HG02610 (cell line): ENCODE data around the gene R3HDM2.

ENCODE experiments used
- ATAC-seq: cut with Tn5 transposase; IDR thresholded peaks from one replicate; pipeline ENCODE4 v1.9.1; 2021; ENCODE audit warnings: mild to moderate bottlenecking, moderate library complexity; ENCODE audit not compliant: unreplicated experiment

The R3HDM2 gene

GRCh38 chr12:57232156-57232756 lies 198.6 kb downstream of the R3HDM2 start:
- ATAC-seq = no peak

DNA sequence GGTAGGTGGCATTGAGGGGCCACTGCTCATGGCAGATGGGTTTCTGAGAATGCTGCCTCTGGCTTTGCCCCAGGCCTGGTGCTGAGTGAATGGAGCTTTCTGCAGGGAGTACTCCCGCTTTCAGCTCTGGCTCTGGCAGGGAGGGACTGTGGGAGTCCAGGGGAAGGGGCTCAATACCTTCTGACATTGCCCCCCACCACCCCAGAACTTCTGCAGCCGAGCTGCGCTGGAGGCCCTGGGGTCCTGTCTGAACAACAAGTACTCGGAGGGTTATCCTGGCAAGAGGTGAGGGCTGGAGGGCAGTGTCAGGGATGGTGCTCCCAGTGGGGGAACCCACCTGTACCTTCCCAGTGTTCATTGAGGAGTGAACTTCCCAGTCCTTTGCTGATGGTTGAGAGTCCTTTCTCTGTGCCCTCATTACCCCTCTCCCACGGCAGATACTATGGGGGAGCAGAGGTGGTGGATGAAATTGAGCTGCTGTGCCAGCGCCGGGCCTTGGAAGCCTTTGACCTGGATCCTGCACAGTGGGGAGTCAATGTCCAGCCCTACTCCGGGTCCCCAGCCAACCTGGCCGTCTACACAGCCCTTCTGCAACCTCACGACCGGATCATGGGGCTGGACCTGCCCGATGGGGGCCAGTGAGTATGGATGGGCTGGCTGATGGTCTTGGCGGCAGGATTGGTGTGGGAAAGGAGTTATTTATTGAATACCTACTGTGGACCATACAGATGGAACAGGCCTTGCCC lies 199.4 kb downstream of the R3HDM2 start:
- ATAC-seq = no peak

- no peak for ATAC-seq
Measured at GRCh38 chr12:57230381-57231155, 200.3 kb downstream of the R3HDM2 start.

DNA sequence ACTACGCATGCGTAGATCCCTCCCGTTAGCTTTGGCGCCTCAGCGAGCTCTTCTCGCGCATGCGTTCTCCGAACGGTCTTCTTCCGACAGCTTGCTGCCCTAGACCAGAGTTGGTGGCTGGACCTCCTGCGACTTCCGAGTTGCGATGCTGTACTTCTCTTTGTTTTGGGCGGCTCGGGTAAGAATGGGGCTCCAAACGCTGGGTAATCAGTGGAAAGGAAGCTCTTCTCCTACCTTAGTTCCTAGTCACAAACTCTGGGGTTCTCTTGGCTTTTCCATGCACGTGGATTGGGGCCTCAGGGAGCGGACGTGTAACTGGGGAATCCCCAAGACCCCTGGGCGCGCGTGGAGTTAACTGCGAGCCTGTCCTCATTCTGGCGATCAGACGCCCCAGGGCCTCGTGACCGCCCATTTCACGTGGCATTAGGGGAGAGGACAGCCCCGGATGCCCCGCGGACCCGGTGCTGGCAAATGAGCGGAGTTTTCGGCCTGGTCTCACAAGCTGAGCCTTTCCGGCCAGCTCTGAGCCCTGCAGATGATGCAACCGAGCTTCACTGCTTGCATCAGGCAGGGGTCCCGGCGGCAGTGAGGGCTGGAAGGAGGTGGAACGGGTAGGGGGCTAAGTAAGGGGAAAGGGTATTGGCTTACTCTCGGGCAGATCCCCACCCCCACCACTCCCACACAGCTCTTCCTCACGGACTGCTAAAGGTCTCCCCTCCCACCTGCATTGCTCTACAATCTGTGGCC lies 201.0 kb downstream of the R3HDM2 start, which contains the start of gene SHMT2:
Gene SHMT2 (plus strand): TSS at position 78 of the 747 bp plus-strand sequence. CDS start 68 bp downstream, at position 146.
- ATAC-seq = no peak

DNA sequence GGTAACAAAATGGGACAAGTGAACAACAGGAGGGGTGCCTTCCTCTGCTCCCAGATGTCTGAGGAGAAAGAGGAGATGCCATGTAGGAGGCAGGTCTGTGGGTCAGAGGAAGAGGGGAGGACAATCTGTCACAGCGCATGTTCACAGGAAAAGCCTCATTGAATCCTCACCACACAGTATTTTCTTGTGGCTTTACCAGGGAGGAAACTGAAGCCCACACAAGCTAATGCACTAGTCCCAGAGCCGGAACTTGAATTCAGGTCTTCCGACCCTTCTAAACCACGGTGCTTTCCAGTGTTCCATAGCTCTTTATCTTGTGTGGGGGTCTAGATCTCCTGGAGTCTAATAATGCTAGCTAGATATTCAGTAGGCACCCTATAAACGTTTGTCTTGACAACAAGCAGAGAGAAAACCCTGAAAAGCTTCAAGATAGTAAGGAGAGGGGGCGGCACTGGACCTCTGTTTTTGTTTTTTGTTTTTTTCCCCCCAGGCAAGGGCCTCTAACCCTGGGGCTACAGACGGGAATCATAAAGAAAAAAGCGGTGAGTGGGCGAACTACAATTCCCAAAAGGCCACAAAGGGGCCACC lies 201.7 kb downstream of the R3HDM2 start:
- ATAC-seq = no peak

GRCh38 chr12:57227315-57228115 lies 203.3 kb downstream of the R3HDM2 start:
- no peak for ATAC-seq

GRCh38 chr12:57226588-57227314 lies 204.1 kb downstream of the R3HDM2 start:
- ATAC-seq = no peak

- no peak for ATAC-seq
Measured at GRCh38 chr12:57225680-57226210, 205.1 kb downstream of the R3HDM2 start.

DNA sequence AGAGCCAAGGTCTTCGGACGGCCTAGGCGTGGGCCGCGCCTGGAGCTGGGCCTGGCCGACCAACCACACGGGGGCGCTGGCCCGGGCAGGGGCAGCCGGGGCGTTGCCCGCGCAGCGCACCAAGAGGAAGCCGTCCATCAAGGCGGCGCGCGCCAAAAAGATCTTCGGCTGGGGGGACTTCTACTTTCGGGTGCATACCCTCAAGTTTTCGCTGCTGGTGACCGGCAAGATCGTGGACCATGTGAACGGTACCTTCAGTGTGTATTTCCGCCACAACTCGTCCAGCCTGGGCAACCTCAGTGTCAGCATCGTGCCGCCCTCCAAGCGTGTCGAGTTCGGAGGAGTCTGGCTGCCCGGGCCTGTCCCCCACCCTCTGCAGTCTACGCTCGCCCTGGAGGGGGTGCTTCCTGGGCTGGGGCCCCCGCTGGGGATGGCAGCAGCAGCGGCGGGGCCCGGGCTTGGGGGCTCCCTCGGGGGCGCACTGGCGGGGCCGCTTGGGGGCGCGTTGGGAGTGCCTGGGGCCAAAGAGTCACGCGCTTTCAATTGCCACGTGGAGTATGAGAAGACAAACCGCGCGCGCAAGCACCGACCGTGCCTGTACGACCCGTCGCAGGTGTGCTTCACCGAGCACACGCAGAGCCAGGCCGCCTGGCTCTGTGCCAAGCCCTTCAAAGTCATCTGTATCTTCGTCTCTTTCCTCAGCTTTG lies 205.7 kb downstream of the R3HDM2 start:
- ATAC-seq = no peak

DNA sequence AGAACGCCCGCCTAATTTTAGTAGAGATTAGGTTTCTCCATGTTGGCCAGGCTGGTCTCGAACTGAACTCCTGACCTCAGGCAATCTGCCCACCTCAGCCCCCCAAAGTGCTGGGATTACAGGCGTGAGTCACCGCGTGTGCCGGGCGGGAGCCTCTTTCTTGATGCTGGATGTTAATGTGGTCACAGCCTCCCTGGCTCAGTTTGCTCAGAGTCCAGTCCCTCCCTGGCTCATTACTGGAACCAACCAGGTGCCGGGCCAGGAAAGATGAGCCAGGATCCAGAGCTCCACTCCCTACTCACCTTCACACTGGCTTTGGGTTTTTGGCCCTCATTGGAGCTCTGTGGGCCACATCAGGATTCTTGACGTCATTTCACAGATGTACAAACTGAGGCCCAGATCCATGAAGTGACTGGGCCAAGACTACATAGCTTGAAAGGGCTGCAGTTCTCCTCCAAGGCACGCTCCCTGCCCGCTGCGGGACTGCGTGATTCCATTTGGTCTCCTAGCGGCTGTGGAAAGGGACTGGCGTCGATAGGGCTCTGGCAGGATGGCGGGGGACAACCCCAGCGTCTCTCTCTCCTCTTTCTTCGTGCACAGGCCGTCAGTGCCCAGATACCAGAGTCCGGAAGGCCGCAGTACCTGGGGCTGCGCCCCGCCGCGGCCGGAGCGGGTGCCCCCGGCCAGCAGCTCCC lies 206.4 kb downstream of the R3HDM2 start:
- ATAC-seq = no peak

GRCh38 chr12:57223191-57224165 lies 207.4 kb downstream of the R3HDM2 start:
- ATAC-seq = no peak

- no peak for ATAC-seq
Measured at GRCh38 chr12:57222286-57223190, 208.3 kb downstream of the R3HDM2 start.

DNA sequence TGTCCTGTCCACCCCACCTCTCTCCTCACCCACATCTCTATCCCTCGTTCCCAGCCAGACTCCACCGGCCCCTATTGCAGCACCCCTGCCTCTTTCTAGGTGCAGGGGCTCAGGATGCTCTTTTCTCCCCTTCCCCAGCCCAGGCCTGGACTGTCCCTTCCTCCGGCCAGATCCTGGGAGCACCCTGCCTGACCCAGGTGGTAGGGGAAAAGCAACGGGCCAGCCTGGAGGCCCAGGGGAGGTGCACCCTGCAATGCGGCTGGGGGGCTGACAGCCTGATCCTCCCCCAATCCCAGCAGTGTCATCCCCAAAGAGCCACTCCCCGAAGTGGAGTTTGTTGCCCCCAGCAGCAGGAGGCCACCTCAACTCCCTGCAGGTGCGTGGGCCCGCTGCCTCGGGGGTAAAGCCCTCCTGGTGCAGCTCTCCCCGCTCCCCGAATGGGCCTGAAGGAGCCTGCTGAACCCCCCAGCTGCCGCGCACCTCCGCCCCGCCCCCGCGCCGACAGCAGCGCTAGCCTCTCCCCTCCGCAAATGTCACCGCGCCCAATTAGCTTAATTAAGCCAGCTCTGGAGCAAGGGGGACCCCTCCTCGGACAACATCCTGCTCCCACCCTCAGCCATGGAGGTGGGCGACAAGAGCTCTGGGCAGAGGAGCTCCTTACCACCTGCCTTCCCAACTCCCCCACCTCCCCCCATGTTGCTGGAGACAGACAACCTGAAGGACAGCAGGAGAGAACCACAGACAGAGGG lies 209.5 kb downstream of the R3HDM2 start:
- no peak for ATAC-seq

DNA sequence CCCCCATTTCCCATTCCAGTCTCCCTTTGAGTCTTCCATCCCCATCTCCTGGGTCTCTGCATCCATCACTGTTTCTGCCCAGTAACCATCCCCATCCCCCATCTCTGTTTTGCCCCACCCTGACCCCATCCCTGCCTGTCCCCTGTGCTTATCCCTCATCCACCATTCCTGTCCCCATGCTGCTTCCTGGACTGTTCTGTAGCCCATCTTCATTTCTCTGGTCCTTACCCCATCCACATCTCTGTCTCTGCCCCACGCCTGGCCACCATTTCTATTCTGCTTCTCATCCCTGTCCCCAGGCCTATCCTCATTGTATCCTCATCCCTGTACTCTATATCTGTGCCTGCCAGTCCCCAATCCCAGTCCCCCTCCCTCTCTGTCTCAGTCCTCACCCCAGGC lies 210.1 kb downstream of the R3HDM2 start:
- ATAC-seq = no peak
